ENCODE results near the gene INPP4B.

Gene INPP4B

DNA sequence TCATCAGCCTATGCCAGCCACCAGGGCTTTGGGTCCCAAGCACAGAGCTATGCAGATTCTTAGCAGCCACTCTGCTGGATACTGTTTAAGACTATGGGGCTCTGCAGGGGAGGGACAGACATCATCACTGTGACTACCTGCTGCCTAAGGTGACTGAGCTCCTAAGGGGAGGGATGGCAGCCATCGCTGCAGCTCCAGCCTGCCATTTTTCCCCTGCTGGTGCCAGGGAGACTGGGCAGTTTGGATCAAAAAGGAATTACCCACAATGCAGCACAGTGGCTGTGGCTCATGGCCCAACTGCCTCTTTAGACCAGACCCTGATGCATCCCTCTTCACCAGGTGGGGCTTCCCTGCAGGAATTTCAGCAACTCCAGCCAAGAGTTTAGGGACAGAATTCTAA, 28.6 kb upstream of the INPP4B start:
- TF ChIP-seq, protein P1, sequence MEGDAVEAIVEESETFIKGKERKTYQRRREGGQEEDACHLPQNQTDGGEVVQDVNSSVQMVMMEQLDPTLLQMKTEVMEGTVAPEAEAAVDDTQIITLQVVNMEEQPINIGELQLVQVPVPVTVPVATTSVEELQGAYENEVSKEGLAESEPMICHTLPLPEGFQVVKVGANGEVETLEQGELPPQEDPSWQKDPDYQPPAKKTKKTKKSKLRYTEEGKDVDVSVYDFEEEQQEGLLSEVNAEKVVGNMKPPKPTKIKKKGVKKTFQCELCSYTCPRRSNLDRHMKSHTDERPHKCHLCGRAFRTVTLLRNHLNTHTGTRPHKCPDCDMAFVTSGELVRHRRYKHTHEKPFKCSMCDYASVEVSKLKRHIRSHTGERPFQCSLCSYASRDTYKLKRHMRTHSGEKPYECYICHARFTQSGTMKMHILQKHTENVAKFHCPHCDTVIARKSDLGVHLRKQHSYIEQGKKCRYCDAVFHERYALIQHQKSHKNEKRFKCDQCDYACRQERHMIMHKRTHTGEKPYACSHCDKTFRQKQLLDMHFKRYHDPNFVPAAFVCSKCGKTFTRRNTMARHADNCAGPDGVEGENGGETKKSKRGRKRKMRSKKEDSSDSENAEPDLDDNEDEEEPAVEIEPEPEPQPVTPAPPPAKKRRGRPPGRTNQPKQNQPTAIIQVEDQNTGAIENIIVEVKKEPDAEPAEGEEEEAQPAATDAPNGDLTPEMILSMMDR (conservative IDR thresholded peaks at IDR 0.05; ENCODE audit: low read length): no peak
- no peak for DNase-seq (ENCODE audit: low read depth)
- no peak overlapping the region for H3K4me3 ChIP-seq (ENCODE audit: low read length)

DNA sequence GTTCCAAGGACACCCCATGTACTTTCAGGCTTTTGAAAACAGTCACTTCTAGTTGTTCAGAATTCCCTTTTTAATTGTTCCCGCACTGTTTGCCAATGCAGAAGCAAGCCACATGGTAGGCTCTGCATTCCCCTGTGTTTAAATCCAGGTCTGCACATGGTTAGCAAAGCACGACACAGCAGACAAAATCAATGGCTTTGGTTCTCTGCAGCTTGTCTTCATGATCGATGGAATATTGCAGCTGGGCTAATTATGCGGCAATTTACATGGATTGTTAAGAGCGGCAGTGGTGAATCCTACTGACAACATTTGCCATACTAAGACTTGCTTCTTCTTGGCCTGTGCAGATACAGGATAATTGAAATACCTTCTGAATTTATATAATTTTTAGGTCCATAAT, 20.6 kb upstream of the INPP4B start:
- TF ChIP-seq, protein P1 (conservative IDR thresholded peaks at IDR 0.05; ENCODE audit: low read length): no peak
- no peak for DNase-seq (ENCODE audit: low read depth)
- H3K4me3 ChIP-seq (ENCODE audit: low read length): no peak overlapping the region

DNA sequence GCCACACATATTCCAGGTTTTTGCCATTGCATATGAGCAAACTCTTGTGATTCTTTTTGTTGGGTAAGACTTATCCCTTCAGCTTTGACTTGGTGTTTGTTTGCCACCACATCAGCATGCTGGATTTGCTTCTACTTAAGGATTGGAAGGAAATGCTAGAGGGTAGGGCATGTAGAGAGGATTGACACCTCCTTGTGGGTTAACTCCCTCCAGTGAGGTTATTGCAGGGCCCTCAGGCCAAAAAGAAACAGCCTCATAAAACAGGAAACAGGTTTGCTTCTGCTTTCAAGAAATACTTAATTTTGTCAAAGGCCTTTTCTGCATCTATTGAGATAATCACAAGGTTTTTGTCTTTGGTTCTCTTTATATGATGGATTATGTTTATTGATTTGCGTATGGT, 15.2 kb upstream of the INPP4B start:
- DNase-seq (ENCODE audit: low read depth): no peak
- no peak overlapping the region for H3K4me3 ChIP-seq (ENCODE audit: low read length)
- TF ChIP-seq, protein P1 (conservative IDR thresholded peaks at IDR 0.05; ENCODE audit: low read length): no peak

DNA sequence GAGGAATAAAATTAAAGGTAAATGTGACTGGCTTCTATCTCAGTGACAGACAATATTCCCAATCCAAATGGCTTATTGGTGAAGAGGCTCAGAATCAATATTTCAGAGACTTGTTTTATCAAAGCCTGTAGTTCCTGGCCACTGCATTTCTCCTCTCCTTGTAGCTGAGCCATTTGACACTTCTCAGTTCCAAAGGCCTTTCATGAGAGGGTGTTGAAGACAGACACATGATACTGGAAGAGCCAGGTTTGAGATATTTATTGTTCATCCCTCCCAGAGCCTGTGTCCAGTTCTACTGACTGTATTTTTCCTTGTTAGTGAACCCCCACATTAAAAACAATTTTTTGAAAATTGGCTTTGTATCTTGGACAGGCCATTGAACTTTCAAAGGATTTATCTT, 12.9 kb upstream of the INPP4B start:
- TF ChIP-seq, protein P1 (conservative IDR thresholded peaks at IDR 0.05; ENCODE audit: low read length): no peak
- H3K4me3 ChIP-seq (ENCODE audit: low read length): no peak overlapping the region
- DNase-seq (ENCODE audit: low read depth): no peak

DNA sequence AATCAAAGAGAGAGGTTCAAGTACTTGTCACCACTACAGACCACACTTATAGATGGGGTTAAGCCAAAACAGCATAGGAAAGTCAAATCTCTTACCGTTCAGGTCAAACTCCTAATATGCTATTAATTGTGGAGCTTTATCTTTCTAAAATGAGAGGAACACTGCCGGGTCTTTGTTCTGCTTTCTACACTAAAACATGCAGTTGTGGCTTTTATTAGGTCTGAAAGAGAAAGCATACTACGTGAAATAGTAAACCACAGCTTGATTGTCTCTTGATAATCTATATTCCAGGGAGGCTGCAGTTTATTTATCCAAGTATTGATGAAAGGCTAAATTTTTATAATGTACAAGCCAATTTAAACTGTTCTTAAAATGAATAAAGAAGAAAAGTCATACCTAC, 12.3 kb upstream of the INPP4B start:
- H3K4me3 ChIP-seq (ENCODE audit: low read length): no peak overlapping the region
- DNase-seq (ENCODE audit: low read depth): no peak
- TF ChIP-seq, protein P1 (conservative IDR thresholded peaks at IDR 0.05; ENCODE audit: low read length): no peak

DNA sequence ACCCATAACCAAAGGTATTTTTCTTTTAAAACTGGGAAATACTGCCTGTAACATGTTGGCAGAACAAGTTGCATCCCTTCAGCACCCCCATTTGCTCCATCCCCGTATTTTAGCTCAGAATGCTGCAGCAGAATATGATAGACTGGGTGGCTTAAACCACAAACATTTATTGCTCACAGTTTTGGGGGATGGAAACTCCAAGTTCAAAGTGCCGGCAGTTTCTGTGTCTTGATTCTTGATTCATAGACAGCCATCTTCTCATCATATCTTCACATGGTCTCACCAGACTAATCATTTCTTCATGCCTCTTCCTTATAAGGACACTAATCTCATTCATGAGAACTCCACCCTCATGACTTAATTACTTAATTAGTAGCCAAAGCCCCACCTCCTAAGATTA, 10.5 kb upstream of the INPP4B start:
- no peak for DNase-seq (ENCODE audit: low read depth)
- TF ChIP-seq, protein P1 (conservative IDR thresholded peaks at IDR 0.05; ENCODE audit: low read length): no peak

DNA sequence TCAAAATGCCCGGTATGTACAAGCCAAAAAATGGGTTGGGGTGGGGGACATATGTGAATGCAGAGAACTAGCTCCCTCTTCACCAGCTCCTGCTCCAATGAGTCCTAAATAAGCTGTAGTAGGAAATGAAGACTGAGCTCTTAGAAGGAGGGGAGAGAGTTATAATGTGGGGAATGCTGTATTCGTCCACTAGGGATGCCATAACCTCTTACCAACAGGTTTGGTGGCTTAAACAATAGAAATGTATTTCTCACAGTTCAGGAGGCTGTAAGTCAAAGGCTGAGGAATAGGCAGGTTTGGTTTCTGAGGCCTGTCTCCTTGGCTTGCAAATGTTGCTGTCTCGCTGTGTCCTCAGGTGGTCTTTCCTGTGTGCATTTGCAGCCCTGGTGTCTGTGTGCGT, 4.4 kb upstream of the INPP4B start:
- no peak overlapping the region for H3K4me3 ChIP-seq (ENCODE audit: low read length)
- TF ChIP-seq, protein P1 (conservative IDR thresholded peaks at IDR 0.05; ENCODE audit: low read length): peak; percentile 54
- no peak for DNase-seq (ENCODE audit: low read depth)

More for the DNA sequence above, 10.5 kb upstream of the INPP4B start:
- no peak overlapping the region for H3K4me3 ChIP-seq (ENCODE audit: low read length)
